HL-60/S4 (cell line): ENCODE results near the gene INSR.

Experiments used
- in situ Hi-C: fragments of 300-500 bp; cut with MboI; formaldehyde crosslinking; loops from 2 replicates; pipeline ENCODE4 v1.14.3; 2022; ENCODE audit warnings: low sequenced_read_pairs

INSR gene

DNA sequence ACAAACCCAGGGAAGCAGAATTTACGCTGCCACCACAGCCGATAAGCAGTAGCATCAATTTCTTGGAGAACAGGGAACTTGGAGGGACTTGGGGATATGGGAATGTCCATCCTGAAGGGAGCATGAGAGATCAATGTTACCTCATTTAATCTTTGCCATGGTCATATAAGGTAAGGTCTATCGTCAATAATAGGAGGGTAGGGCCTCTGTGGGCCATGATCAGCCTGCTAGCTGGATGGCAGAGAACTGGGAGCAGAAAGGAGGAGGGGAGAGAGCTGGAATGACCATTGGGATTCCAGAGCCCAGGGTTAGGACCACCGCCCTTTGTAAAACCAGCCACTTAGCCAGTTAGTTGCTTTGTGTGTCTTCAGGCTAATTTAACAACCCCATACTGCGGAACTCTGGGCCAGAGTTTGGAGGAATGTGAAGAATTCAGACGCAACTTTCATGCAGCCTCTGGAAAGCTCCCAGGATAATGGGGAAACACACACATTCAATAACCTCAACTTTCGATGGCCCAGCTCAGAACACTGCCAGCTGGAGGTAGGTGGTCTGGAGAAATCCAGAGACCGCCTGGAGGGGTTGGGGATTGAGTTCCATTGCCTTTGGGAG, 184.4 kb downstream of the INSR start:
- in situ Hi-C loops: loop anchor here (25.0 kb wide), 1 partner anchor 678 kb away; no protein-coding TSS in a partner anchor

DNA sequence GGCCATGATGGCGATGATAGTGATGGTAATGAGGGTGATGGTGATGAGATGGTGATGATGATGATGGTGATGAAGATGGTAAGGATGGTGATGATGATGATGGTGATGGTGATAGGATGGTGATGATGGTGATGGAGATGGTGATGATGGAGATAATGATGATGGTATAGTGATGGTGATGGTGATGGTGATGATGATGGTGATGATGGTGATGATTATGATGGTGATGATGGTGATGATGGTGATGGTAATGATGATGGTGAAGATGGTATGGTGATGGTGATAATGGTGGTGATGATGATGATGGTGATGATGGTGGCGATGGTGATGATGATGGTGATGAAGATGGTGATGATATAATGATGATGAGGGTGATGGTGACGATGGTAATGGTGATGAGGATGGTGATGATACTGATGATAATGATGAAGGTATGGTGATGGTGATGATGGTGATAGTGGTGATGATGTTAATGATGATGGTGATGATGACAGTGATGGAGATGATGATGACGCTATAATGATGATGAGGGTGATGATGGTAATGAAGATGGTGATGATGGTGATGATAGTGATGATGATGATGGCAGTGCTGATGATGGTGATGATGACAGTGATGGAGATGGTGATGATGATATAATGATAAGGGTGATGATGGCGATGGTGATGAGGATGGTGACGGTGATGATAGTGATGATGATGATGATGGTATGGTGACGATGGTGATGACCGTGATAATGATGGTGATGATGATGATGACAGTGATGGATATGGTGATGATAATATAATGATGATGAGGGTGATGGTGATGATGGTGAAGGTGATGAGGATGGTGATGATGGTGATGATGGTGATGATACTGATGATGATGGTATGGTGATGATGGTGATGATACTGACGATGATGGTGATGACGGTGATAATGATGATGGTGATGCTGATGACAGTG, 187.2 kb downstream of the INSR start:
- in situ Hi-C loops: loop anchor here (25.0 kb wide), 1 partner anchor 680 kb away; no protein-coding TSS in a partner anchor

DNA sequence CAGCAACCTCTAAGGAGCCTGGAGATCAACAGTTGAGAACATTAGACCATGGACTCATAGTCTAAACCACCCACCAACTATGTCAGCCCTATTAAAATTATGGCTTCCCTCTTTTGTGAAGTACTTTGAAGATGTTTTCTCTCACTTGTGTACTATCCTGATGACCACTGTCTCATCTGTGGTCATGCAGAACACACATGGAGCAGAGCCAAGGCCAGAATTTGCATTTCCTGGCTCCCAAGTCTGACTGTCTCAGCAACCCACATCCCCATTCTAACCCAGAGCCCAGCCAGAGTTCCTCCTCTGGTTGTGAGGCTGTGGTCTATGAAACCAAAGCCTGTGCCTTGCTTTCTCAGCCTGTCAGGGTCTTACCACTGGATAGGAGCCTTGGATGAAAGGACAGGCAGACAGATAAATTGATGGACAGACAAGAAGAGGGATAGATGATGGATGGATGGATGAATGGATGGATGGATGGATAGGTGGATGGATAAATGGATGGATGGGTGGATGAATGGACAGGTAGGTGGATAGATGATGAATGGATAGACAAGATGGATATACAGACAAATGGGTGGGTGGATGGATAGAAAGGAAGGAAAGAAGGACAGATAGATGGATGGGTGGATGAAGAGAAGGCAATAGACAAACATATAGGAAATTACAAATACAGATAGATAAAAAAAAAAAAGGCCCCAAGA, 189.3 kb downstream of the INSR start:
- in situ Hi-C loops: loop anchor here (25.0 kb wide), 1 partner anchor 682 kb away; no protein-coding TSS in a partner anchor

DNA sequence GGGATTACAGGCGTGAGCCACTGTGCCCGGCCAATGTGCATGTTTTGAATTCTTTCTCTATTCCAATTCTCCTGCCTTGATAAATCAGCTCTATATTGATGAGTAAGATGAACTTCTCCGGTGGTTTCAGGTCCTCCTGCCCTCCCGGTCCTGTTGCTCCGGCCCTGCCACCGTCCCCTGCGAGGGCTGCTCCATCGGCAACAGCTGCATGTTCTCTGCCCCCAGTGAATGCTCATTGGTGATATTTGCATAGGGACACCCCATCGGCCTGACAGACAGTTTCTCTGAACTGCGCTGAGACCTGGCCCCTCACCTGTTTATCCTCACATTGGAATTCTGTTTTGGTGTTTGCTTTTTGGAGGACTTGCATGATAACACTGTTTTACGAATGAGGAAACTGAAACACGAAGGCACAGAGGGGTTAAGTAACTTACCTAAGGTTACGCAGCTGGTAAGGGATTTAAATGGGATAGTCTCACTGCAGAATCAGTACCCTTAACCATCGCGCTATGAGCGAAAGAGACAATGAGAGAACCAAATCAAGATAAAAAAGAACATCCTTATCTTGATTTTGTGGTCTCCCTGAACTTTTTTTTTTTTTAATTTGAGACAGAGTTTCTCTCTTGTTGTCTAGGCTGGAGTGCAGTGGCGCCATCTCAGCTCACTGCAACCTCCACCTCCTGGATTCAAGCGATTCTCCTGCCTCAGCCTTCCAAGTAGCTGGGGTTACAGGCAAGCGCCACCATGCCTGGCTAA, 192.5 kb downstream of the INSR start:
- in situ Hi-C loops: loop anchor here (25.0 kb wide), 1 partner anchor 686 kb away; no protein-coding TSS in a partner anchor

DNA sequence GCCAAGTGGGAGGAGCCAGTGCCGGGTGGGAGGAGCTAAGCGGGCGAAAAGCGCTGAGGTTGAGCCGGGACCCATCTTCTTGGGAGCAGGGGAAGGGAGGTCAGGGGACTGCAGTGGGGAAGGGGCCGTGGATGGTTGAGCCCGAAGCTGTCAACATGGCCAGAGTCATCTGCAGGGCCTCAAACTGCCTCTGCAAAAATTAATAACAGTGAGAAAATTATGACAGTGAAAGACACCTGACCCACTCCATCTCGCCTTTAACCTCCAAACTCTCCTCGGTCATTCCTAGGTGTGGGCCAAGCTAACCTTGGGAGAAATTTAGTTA, 194.7 kb downstream of the INSR start:
- in situ Hi-C loops: no loop called here

DNA sequence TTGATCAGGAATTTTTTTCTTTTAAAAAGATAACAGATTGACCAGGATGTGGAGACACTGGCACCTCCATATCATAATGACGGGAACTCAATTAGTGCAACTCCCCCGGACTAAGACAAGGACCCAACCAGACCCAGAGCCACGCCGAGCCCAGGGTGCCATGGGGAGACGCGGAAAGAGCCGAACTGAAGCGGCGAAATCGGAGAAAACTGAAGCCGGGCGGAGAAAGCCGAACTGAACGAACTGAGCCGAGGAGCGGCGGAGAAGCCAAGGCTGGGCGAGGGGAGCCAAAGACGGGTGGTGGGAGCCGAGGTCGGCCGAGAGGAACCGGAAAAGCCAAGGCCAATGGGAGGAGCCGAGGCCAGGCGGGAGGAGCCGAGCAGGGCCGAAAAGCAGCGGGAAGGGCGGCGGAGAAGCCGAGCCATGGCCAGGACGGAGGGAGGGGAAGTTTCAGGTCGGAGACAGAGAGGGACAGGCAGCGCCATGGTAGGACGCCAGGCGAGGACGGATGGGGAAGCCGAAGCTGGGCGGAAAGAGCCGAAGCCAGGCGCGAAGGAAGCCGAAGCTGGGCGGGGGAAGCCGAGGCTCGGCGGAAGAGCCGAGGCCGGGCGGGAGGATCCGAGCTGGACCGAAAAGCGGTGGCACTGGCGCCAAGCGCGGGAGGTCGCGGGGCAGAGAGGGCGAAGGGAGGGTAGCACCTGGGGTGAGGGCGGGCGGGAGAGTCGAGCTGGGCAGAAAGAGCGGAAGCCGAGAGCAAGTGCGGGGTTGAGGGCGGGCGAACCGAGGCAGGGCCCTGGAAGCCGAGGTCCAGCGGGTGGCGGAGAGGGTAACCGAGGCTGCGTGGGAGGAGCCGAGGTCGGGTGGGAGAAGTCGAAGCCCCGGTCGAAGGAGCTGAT, 195.3 kb downstream of the INSR start:
- in situ Hi-C loops: no loop called here

DNA sequence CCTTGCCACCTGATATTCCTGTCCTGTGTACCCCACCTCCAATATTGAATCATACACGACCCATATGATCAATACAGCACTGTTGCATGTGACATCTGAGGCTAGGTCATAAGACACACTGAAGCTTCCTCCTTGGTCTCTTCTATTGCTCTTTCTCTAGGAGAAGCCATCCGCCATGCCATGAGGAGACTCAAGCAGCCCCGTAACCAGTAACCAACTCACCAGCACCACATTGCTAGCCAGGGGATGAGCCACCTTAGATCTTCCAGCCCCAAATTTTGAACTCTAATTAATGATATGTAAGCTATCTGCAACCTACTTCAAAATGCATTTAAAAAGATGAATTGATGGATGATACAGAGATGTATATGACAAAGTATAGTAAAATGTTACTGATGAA, 196.1 kb downstream of the INSR start:
- in situ Hi-C loops: no loop called here

DNA sequence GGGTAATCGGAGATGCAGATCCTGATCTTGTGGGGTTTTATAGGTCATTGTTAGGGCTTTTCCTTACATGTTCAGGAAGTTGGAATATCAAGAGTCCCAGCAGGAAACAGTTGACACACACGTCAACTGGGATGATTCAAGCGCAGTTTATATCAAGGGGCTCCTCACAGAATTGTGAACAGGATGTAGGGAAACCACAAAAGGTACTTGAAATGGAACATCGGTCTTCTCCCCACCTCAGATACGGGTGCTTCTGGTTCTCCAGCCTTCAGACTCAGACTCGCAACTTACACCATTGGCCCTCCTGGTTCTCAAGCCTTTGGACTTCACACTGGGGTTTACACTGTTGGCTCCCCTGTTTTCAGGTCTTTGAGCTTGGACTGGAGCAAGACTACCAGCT, 205.2 kb downstream of the INSR start:
- in situ Hi-C loops: no loop called here

DNA sequence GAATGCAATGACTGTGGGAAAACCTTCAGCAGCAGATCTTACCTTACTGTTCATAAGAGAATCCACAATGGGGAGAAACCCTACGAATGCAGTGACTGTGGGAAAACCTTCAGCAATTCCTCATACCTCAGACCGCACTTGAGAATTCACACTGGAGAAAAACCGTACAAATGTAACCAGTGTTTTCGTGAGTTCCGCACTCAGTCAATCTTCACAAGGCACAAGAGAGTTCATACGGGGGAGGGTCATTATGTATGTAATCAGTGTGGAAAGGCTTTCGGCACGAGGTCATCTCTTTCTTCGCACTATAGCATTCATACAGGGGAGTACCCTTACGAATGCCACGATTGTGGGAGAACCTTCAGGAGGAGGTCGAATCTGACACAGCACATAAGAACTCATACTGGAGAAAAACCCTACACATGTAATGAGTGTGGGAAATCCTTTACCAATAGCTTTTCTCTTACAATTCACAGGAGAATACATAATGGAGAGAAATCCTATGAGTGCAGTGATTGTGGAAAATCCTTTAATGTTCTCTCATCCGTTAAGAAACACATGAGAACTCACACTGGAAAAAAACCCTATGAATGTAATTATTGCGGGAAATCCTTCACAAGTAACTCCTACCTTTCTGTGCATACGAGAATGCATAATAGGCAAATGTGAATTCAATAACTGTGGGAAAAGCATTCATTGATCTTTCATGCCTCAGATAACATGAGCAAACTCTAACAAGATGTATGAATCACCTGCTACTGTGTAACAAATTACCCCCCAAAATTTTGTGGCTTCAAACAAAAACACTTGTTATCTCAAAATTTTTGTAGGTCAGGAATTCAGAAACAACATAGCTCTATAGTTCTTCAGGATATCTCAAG, 210.9 kb downstream of the INSR start:
- in situ Hi-C loops: no loop called here

DNA sequence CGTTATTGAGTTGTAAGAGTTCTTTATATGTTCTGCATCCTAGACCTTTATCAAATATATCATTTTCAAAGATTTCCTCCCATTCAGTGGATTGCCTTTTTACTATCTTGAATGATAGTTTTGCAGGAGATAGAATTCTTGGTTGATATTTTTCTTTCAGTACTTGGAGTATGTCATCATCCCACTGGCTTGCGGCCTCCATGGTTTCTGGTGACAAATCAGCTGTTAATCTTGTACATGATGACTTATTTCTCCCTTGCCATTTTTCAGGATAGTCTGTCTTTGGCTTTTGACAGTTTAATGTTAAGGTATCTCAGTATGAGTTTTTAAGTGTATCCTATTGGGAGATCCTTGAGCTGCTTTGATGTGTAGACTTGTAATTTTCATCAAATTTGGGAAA, 216.2 kb downstream of the INSR start:
- in situ Hi-C loops: no loop called here

DNA sequence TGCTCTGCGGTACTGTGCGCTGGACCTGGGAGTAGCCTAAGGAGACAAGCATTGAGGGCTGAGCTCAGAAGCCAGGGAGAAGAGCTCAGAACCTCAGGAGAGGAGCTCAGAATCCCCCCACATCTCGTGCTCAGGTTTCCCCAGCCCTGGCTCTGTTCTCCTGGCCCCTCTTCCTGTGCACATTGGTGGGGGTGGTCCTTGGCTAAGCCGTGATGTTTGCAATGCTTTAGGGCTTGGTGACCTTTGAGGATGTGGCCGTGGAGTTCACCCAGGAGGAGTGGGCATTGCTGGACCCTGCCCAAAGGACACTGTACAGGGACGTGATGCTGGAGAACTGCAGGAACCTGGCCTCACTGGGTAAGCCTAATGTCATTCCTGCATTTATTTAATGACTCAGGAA, 218.1 kb downstream of the INSR start:
- in situ Hi-C loops: no loop called here

DNA sequence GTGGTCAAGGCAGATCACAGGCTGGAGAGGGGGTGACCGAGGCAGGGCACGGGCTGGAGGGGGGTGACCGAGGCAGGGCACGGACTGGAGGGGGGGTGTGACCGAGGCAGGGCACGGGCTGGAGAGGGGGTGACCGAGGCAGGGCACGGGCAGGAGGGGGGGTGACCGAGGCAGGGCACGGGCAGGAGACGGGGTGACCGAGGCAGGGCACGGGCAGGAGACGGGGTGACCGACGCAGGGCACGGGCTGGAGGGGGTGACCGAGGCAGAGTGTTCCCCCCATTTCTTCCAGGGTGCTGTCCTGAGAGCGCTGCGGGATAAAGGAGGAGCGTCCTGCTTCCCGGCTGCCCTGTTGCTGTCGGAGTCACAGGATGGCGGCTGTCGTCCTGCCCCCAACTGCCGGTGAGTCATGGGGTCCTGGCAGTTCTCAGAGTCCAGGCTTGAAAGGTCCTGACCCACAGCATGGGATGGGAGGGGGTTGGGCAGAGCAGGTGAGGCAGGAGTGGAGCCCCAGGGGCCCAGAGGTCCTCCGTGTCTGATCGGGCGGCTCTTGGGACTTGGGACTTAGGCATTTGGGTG, 219.4 kb downstream of the INSR start:
- in situ Hi-C loops: no loop called here

DNA sequence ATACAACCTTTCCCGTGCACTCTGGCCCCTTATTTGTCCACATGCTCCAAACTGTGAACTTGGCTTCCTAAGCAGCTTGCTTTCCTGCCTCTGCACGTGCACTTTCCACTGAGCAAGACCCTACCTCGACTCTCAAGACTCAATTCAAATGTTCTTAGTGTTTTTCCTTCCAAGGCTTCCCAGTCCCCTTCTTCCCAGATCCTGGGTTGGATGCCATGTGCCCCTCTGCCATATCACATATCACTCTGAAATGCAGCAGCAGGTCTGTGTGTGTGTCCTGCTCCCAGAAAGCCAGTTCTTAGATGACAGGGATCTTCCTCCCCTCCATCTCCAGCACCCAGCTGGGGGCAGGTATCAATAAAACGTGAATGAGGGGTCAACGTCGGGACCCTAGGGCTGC, 221.7 kb downstream of the INSR start:
- in situ Hi-C loops: no loop called here

DNA sequence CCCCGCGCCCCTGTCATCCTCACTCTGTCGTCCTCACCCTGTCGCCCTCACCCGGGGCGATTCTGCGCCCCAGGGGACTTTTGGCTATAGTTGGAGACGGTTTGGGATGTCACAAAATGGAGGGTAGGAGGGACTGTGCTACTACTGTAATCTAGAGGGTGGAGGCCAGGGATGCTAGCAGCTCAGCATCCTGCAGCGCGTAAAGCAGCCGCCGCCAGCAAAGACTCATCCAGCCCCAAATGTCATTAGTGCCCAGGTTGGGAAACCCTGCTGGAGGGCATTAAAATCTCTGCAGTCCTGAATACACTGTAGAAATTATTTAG, 224.3 kb downstream of the INSR start:
- in situ Hi-C loops: loop anchor here (10.0 kb wide), 1 partner anchor 65 kb away; no protein-coding TSS in a partner anchor

DNA sequence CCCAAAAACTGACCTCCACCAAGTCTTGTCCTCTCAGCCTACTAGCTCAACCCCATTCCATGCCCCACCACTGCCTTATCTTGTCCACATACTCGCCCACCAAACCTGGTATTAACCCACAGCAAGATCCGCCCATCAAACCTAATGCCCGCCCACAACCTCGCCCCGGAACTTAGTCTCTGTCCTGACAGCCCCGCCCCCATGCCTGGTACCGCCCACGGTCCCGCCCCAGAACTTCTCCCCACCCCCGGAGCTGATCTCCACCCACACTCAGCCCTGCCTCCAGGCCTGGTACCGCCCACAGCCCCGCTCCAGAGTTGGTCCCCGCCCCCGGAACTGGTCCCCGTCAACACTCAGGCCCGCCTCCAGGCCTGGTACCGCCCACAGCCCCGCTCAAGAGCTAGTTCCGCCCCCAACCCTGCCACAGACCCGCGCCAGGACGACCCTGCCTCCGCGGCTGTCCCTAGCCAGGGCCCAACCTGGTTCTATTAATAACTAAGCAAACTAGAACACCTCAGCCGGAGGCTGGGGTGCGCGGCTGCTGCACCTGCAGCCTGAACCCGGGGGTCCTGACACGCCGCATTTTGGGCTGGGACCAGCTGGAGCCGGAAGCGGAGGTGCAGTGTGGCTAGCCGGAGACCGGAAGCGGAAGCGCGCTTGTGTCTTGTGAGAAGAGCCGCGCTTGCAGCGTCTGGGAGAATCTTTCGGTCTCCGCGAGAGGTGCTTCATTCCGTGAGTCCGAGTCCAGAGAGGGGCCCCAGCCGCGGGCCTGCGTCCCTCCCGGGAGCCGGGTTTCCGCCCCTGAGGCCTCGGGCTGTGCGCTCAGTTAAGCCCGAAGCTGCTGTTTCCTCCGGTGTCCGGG, 224.9 kb downstream of the INSR start, which contains the start of gene ZNF557:
ZNF557 (plus strand) TSS at position 662 of the 862 bp plus-strand sequence. CDS start 5,372 bp downstream, outside the sequence.
- in situ Hi-C loops: loop anchor here (10.0 kb wide), 1 partner anchor 64 kb away; no protein-coding TSS in a partner anchor

DNA sequence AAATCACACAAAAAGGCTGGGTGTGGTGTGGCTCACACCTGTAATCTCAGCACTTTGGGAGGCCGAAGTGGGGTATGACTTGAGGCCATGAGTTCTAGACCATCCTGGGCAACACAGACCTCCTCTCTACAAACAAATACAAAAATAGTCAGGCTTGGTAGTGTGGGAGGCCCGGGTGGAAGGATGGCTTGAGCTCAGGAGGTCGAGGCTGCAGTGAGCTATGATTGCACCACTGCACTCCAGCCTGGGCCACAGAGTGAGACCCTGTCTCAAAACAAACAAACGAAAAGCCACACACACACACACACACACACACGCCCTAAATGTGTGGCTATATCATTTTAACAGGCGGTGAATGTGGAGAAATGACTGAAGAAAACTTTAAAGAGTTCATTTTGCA, 225.6 kb downstream of the INSR start:
- in situ Hi-C loops: loop anchor here (10.0 kb wide), 1 partner anchor 64 kb away; no protein-coding TSS in a partner anchor

DNA sequence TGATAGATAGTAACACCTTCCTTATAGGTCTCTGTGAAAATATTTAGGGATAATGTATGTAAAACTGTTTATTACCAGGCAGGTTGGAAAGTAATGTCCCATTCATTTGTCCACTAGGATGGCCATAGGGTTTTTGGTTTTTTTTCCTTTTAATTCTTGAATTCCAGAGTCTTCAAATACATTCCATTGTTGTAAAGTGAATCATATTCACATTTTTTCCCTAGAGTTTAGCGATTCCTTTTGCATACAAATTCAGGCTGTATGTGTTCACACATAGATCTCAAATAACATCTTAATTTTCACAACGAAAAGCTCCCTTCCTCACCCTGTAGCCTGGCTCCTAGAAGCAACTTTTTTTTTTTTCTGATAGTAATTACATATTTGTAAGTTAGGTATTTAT, 226.5 kb downstream of the INSR start:
- in situ Hi-C loops: loop anchor here (10.0 kb wide), 1 partner anchor 63 kb away; no protein-coding TSS in a partner anchor
